ENCODE data around the gene RCOR2.

DNA sequence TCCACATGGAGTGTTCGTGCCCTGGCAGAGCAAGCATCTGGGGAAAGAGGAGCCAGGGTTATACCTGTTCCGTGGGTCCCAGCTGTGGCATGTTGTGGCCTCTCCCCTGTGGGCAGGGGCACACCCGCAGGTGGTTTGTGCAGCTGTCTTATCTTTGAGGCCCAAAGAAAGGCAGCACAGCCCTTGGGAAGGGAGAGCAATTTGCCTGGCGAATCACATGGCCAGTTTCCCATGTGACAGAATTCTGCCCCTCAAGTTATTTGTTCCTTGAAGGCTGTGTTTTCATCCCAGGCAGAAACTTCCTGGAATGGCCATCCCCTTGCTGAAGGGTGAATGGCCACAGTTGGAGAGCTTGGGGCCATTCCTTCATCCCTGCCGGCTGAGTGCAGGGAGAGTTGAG is 41.0 kb upstream of the RCOR2 start:
- TF ChIP-seq KAT7 (CRISPR knock-in tag; IDR thresholded peaks at IDR 0.05; ENCODE audit: borderline replicate concordance) (no peak), CREB1 (CRISPR knock-in tag; IDR thresholded peaks at IDR 0.05) (no peak), IRF2 (CRISPR knock-in tag; IDR thresholded peaks at IDR 0.05; ENCODE audit: borderline replicate concordance, low read depth) (no peak)
